Heart right ventricle (tissue), 16 donors: Measurements from ENCODE around the gene STYXL2. TPM values are rescaled to one million over a fixed set of nuclear protein-coding genes. Genes with fewer than 3 reads are reported as not detected.
A peak's percentile ranks its signal among the peaks of the same experiment; 100 is the strongest.

Source experiments
- ATAC-seq, 8 donors: fragments of 200-7000 bp; cut with Tn5 transposase; one replicate each; pipeline ENCODE4 v1.9.1; 2020; ENCODE audit warnings: mild to moderate bottlenecking in 8 of 8, moderate library complexity in 8 of 8, moderate number of reproducible peaks in 1 of 8
- DNase-seq, 2 donors: peaks; one replicate each; pipeline ENCODE4 v3.0.0-alpha.2; 2020
- H3K27ac ChIP-seq, 10 donors: fragments of 200-600 bp; sonication (generic) in 2 of 10; one replicate each; pipeline versions ENCODE4 v1.5.0 to v1.8.0; 2020 to 2022; ENCODE audit warnings: mild to moderate bottlenecking in 3 of 10
- H3K27me3 ChIP-seq, 7 donors: fragments of 200-600 bp; one replicate each; pipeline ENCODE4 v1.8.0; 2021 to 2022; ENCODE audit warnings: mild to moderate bottlenecking in 2 of 7
- H3K36me3 ChIP-seq, 9 donors: fragments of 200-600 bp; sonication (generic) in 1 of 9; one replicate each; pipeline versions ENCODE4 v1.5.0 to v1.8.0; 2020 to 2022; ENCODE audit warnings: mild to moderate bottlenecking in 2 of 9
- H3K4me1 ChIP-seq, 9 donors: fragments of 200-600 bp; sonication (generic) in 1 of 9; one replicate each; pipeline versions ENCODE4 v1.5.0 to v1.8.0; 2020 to 2022; ENCODE audit warnings: mild to moderate bottlenecking in 4 of 9
- H3K4me3 ChIP-seq, 10 donors: fragments of 200-600 bp; sonication (generic) in 2 of 10; one replicate each; pipeline versions ENCODE4 v1.5.0 to v1.8.0; 2020 to 2022; ENCODE audit warnings: mild to moderate bottlenecking in 7 of 10, moderate library complexity in 2 of 10
- H3K9me3 ChIP-seq, 11 donors: fragments of 200-600 bp in 10 of 11; sonication (generic) in 2 of 11; one replicate each; pipeline versions ENCODE4 v1.5.0 to v1.8.0; 2013 to 2022; ENCODE audit warnings: mild to moderate bottlenecking in 2 of 11, control low read depth in 1 of 11, moderate library complexity in 1 of 11
- WGBS, 2 donors: extraction: QIAGEN DNeasy Blood & Tissue Kit; methylation state at CpG; one replicate each; pipeline ENCODE4 v1.1.7; 2013; ENCODE audit warnings: inconsistent platforms in 1 of 2; 5-methylcytosine and 5-hydroxymethylcytosine counted together
- intact Hi-C, 10 donors: fragments of 100-400 bp; cut with DNase I; formaldehyde crosslinking; loops; one replicate each; pipeline versions ENCODE4 v1.11.1 to v1.14.2; 2022
- polyA plus RNA-seq, 2 donors: library from polyadenylated mRNA; stranded (reverse); fragments of 200-250 nt; gene quantifications; one replicate each; pipeline ENCODE4 v1.2.3, GENCODE V29; 2013
- total RNA-seq, 10 donors: library from RNA; stranded (reverse); fragmentation: NEBNext Ultra II Directional in 3 of 10; extraction: Animal tissue kit (Norgen Biotek cat#: 25700) in 3 of 10; gene quantifications; one replicate each; pipeline versions ENCODE4 v1.2.1 to v1.2.4, GENCODE V29; 2021 to 2023
- TF ChIP-seq, protein P1 (sequence below), 9 donors: fragments of 200-600 bp; sonication (generic) in 2 of 9; IDR thresholded peaks; one replicate each; pipeline versions ENCODE4 v1.5.0 to v1.8.0; 2021 to 2022; ENCODE audit warnings: antibody characterized with exemption in 9 of 9, mild to moderate bottlenecking in 5 of 9, moderate library complexity in 1 of 9
- donor health status: Arrhythmogenic right ventricular cardiomyopathy.
- donor health status: ischemic (EF 13 %, LVEDD 7.1; RV severe dilation, severe dysfunction).
- donor health status: healthy with polysubstance abuse.
- donor health status: DM: no; HTN: yes; CAD: no.
- donor health status: DM: no; HTN: no; CAD: no.
- donor health status: ischemic (EF 25% LVEDD 6.9; RV normal size, moderate dysfunction).
- donor health status: ischemic (EF 25% LVEDD 5.7; RV mildly dilated, moderate dysfunction).
- donor health status: healthy.
- donor health status: DM: yes; HTN: yes; CAD: no.
- donor health status: Ischemic cardiomyopathy.
- donor health status: ischemic (EF 35%, LVEDD 5.7; RV mildly dilated, moderate dysfunction).
- donor health status: nonischemic (EF 11% LVEDD 7.7; RV severe dilation, severe dysfunction).
- donor health status: DM: yes; HTN: yes; CAD: no.
- donor health status: PGD.
- donor health status: ischemic (EF 29% LVEDD 5.4; RV normal size, mild dysfunction).
- donor health status: nonischemic (EF 23%, LVEDD 6.1; RV moderate dilation, normal function).

STYXL2 gene
- total and polyA plus RNA-seq, 12 donors: 32.4 to 638 (median 205) TPM

DNA sequence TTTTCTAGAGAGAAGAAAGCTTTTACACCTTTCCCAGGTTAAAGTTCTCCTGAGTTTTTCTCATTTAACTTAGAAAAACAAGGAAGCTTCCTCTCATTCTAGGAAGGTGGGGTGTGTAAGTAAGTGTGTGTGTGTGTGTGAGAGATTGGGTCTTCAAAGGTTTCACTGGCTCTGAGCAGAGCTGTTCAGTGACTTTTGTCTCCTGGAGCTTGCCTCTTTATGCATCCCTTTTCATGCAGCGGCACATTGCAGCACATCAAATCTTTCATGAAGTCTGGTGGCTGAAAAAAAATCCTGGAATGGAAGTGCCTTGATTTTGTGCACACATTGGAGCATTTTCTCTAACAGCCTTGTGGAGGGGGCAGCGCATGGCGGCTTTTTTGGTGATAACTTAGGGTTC is 7.1 kb upstream of the STYXL2 start:
- Histone ChIP-seq H3K4me1 (peaks cover 0 to 51% (median 14%) of the 10 kb centered on the region in 9 donors), H3K36me3 (no peaks in the 10 kb centered on the region), H3K27me3 (peaks cover 0 to 3% (median 0%) of the 10 kb centered on the region in 7 donors), H3K4me3 (no peak overlapping the region), H3K9me3 (no peaks in the 10 kb centered on the region), H3K27ac (no peak overlapping the region)
- DNase-seq: no peak
- 49 to 75% methylated on average over 3 of the region's 3 CpGs for WGBS, 2 donors
- no peak for ATAC-seq
- TF ChIP-seq, protein P1, sequence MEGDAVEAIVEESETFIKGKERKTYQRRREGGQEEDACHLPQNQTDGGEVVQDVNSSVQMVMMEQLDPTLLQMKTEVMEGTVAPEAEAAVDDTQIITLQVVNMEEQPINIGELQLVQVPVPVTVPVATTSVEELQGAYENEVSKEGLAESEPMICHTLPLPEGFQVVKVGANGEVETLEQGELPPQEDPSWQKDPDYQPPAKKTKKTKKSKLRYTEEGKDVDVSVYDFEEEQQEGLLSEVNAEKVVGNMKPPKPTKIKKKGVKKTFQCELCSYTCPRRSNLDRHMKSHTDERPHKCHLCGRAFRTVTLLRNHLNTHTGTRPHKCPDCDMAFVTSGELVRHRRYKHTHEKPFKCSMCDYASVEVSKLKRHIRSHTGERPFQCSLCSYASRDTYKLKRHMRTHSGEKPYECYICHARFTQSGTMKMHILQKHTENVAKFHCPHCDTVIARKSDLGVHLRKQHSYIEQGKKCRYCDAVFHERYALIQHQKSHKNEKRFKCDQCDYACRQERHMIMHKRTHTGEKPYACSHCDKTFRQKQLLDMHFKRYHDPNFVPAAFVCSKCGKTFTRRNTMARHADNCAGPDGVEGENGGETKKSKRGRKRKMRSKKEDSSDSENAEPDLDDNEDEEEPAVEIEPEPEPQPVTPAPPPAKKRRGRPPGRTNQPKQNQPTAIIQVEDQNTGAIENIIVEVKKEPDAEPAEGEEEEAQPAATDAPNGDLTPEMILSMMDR (IDR thresholded peaks at IDR 0.05): no peak
- intact Hi-C loops: loop anchor here in 1 of 10 donors (5.0 kb wide), 1 partner anchor 36 kb away; no protein-coding TSS in a partner anchor

DNA sequence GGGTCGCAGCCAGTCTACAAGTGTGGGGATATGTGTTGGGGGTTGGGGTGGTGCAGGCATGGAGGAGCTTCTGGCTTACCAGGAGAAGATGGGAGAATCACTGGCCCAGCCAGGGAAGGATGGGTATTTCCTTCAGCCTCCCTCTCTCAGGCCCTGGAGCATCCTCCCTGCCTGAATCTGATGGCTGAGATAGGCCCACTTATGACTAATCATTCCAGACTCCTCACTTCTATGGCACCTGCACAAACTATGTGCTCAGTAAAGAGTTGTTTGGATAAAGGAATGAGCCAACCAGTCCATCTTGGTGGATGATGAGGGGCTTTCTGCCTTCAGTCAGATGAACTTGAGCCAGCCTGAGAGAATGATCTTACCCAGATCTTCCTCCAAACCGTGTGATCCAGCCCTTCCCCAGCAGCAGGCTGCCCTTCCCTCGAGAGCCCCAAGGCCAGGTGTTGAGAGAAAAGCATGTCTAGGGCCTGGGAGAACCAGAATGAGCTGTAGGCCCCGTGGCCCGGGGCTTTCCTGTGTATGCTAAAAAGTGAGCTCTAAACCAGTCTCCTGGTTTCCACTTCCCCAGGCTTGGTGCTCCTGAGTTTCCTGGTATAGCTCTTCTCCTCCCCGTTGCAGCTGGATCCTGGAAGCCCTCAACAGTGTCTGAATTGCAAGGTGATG is 5.0 kb upstream of the STYXL2 start:
- TF ChIP-seq, protein P1 (IDR thresholded peaks at IDR 0.05): no peak
- H3K27ac ChIP-seq: no peak overlapping the region
- H3K4me1 ChIP-seq: peaks cover 0 to 46% (median 8%) of the 10 kb centered on the region in 9 donors
- ATAC-seq: no peak
- H3K4me3 ChIP-seq: no peak overlapping the region
- no peak for DNase-seq
- intact Hi-C loops: loop anchor here in 1 of 10 donors (5.0 kb wide), 1 partner anchor 33 kb away; no protein-coding TSS in a partner anchor
- H3K27me3 ChIP-seq: no peaks in the 10 kb centered on the region
- WGBS, 2 donors: 70 to 71% methylated on average over 6 of the region's 6 CpGs
- H3K9me3 ChIP-seq: no peaks in the 10 kb centered on the region
- no peaks in the 10 kb centered on the region for H3K36me3 ChIP-seq

DNA sequence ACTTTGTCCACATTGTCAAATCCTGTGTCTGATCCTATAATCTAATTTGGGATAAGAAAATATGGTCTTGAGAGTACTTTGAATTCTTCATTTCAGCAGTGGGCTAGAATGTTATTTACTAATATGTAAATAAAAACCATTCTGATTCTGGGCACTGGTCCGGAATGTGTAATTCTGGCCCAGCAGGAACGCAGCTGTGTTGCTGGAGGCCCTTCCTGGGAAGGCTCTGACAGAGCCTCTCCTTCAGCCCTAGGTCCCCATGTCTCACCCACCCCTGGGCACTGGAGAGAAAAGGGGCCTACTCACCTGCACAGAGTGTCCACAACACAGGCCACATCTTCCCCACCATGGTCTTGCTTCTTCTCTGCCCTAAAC is 3.9 kb upstream of the STYXL2 start:
- no peak for DNase-seq
- Histone ChIP-seq H3K27me3 (no peaks in the 10 kb centered on the region), H3K9me3 (no peaks in the 10 kb centered on the region), H3K4me3 (no peak overlapping the region), H3K27ac (peak overlapping the region in 5 of 10 donors; percentile 15 to 81 (median 28)), H3K4me1 (peaks cover 0 to 36% (median 8%) of the 10 kb centered on the region in 9 donors), H3K36me3 (no peaks in the 10 kb centered on the region)
- 71 to 95% methylated on average over 2 of the region's 2 CpGs for WGBS, 2 donors
- TF ChIP-seq, protein P1 (IDR thresholded peaks at IDR 0.05): no peak
- intact Hi-C loops: loop anchor here in 1 of 10 donors (5.0 kb wide), 1 partner anchor 32 kb away; no protein-coding TSS in a partner anchor
- ATAC-seq: no peak

DNA sequence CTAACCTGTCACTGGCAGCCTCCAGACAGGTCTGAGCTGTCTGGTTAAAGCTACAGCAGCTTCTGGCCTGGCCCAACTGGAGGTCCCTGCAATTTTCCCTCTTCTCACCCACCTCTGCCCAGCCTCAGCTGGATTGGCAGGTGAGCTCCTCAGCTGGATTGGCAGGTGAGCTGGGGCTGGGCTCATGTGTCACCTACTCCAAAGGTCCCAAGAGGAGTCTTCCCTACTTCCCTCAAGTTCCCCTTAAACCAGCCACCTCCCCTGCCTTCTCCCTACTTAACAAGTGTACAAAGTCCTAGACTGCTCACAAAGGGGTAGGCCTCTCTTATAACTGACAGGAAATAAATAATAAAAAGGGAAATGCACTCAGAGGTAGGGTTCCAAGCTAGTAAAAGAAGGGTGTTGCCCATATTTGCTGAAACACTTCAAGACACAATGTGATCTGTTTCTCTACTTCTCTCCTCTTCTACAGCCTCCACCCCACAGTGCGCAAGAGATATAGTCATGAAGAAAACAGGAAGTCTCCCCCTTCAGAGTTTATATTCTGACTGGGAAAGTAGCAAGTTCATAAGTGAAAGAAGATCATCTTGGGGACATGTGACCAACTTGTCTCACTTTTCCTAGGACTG is 3.4 kb upstream of the STYXL2 start, which contains the start of gene GPA33:
TSS of gene GPA33 (minus strand) at position 64 of the 629 bp plus-strand sequence. CDS start 90 bp downstream, outside the sequence.
- DNase-seq (no peak), ATAC-seq (no peak)
- intact Hi-C loops: no loop called here
- Histone ChIP-seq H3K4me3 (no peak within 1 kb of the TSS), H3K27me3 (no peaks in the 10 kb centered on the region), H3K4me1 (peaks cover 0 to 31% (median 5%) of the 10 kb centered on the region in 9 donors), H3K9me3 (no peaks in the 10 kb centered on the region), H3K27ac (peak within 1 kb of the TSS in 5 of 10 donors; percentile 22 to 95 (median 29)), H3K36me3 (no peaks in the 10 kb centered on the region)
- WGBS, 2 donors: 62 to 67% methylated on average over 1 of the region's 1 CpG
- TF ChIP-seq, protein P1 (IDR thresholded peaks at IDR 0.05): no peak
